SK-N-SH (cell line): ENCODE data around the gene MED14. TPM values are rescaled to one million over a fixed set of nuclear protein-coding genes. Genes with fewer than 3 reads are reported as not detected.

Source experiments
- CTCF ChIA-PET: fragments of 300-600, 350-600 bp; formaldehyde crosslinking; extraction: SDS; loops from one replicate; lab custom pipeline; 2021; lab: Yijun Ruan, JAX
- POLR2A ChIA-PET: fragments of 350-600 bp; sonication (Branson Sonifier 250); formaldehyde crosslinking; extraction: SDS; loops from one replicate; lab custom pipeline; 2020; ENCODE audit warnings: antibody characterized with exemption, inconsistent platforms; lab: Yijun Ruan, JAX
- DNase-seq: peaks from one replicate; pipeline ENCODE4 v3.0.0; 2012
- H2AFZ ChIP-seq: fragments of 200-600 bp; sonication (generic); 2 replicates; pipeline ENCODE4 v1.8.1; 2016; ENCODE audit warnings: antibody characterized with exemption, mild to moderate bottlenecking, low read depth
- H3F3A ChIP-seq: fragments of 200-600 bp; sonication (generic); replicated peaks from 2 replicates; pipeline ENCODE3; 2016; ENCODE audit warnings: antibody characterized with exemption, mild to moderate bottlenecking; ENCODE audit not compliant: insufficient read depth
- H3K27ac ChIP-seq, 2 experiments: fragments of 200-500 bp in 1 of 2; fragments of 200-600 bp in 1 of 2; sonication (Bioruptor generic) in 1 of 2; sonication (generic), shearing (Covaris generic) in 1 of 2; 2 replicates each; pipeline versions ENCODE4 v1.5.1 to v1.6.1; 2014 to 2016; ENCODE audit warnings: low read depth in 2 of 2, inconsistent platforms in 1 of 2, low read length in 1 of 2, mild to moderate bottlenecking in 1 of 2, mixed read lengths in 1 of 2
- H3K27me3 ChIP-seq: fragments of 200-600 bp; sonication (generic), shearing (Covaris generic); 2 replicates; pipeline ENCODE4 v1.6.1; 2016; ENCODE audit warnings: mixed run types; ENCODE audit not compliant: insufficient read depth
- H3K36me3 ChIP-seq, 2 experiments: fragments of 200-500 bp in 1 of 2; fragments of 200-600 bp in 1 of 2; sonication (Bioruptor generic) in 1 of 2; sonication (generic) in 1 of 2; replicated peaks in 1 of 2; 2 replicates each; pipeline versions ENCODE3 to v1.5.1; 2014 to 2016; ENCODE audit warnings: low read length in 1 of 2, mild to moderate bottlenecking in 1 of 2; ENCODE audit not compliant: insufficient read depth in 2 of 2, control insufficient read depth in 1 of 2
- H3K4me1 ChIP-seq, 2 experiments: fragments of 200-500 bp in 1 of 2; fragments of 200-600 bp in 1 of 2; sonication (Bioruptor generic) in 1 of 2; sonication (generic), shearing (Covaris generic) in 1 of 2; 2 replicates each; pipeline versions ENCODE4 v1.5.1 to v1.6.1; 2014 to 2016; ENCODE audit warnings: low read depth in 1 of 2, low read length in 1 of 2, mixed run types in 1 of 2; ENCODE audit not compliant: insufficient read depth in 2 of 2, control insufficient read depth in 1 of 2
- H3K4me2 ChIP-seq: fragments of 200-600 bp; sonication (generic), shearing (Covaris generic); 2 replicates; pipeline ENCODE4 v1.6.1; 2017; ENCODE audit warnings: mixed run types
- H3K4me3 ChIP-seq, 2 experiments: fragments of 200-500 bp in 1 of 2; fragments of 200-600 bp in 1 of 2; sonication (Bioruptor generic) in 1 of 2; sonication (generic), shearing (Covaris generic) in 1 of 2; 2 replicates each; pipeline versions ENCODE4 v1.5.1 to v1.8.1; 2014 to 2016; ENCODE audit warnings: low read depth in 2 of 2, inconsistent platforms in 1 of 2, low read length in 1 of 2, mild to moderate bottlenecking in 1 of 2, mixed read lengths in 1 of 2, moderate library complexity in 1 of 2
- H3K79me2 ChIP-seq: fragments of 200-600 bp; sonication (generic); 2 replicates; pipeline ENCODE4 v1.8.1; 2017; ENCODE audit warnings: mild to moderate bottlenecking; ENCODE audit not compliant: insufficient read depth
- H3K9ac ChIP-seq: fragments of 200-600 bp; sonication (generic); 2 replicates; pipeline ENCODE4 v1.6.1; 2017; ENCODE audit warnings: mixed run types
- H3K9me2 ChIP-seq: fragments of 200-600 bp; sonication (generic); 2 replicates; pipeline ENCODE4 v1.6.1; 2017; ENCODE audit warnings: mixed run types
- H3K9me3 ChIP-seq: fragments of 200-600 bp; sonication (generic); 2 replicates; pipeline ENCODE4 v1.6.1; 2017; ENCODE audit warnings: mixed run types, mild to moderate bottlenecking, moderate library complexity
- H4K20me1 ChIP-seq: fragments of 200-600 bp; sonication (generic); 2 replicates; pipeline ENCODE4 v1.6.1; 2017; ENCODE audit warnings: mild to moderate bottlenecking, mixed run types; ENCODE audit not compliant: insufficient read depth
- ELF1 ChIP-seq: IDR thresholded peaks from 2 replicates; pipeline ENCODE4 v1.4.0; 2012
- EP300 ChIP-seq, 2 experiments: IDR thresholded peaks; 2 replicates each; pipeline versions ENCODE4 v1.4.0 to v1.6.1; 2012; ENCODE audit warnings: borderline replicate concordance in 1 of 2, low read depth in 1 of 2, low read length in 1 of 2
- IRF3 ChIP-seq: fragments of 150-350 bp; IDR thresholded peaks from 2 replicates; pipeline ENCODE4 v1.6.1; 2016; ENCODE audit warnings: mild to moderate bottlenecking, low read depth, low read length
- JUND ChIP-seq: IDR thresholded peaks from 2 replicates; pipeline ENCODE4 v1.4.0; 2012
- MEF2A ChIP-seq: IDR thresholded peaks from 2 replicates; pipeline ENCODE4 v1.4.0; 2012; ENCODE audit warnings: low read depth, borderline replicate concordance
- MXI1 ChIP-seq: IDR thresholded peaks from 2 replicates; pipeline ENCODE4 v1.6.1; 2012; ENCODE audit warnings: mild to moderate bottlenecking, low read depth, low read length, improper control_type of control experiment
- NFIC ChIP-seq: IDR thresholded peaks from 2 replicates; pipeline ENCODE4 v1.4.0; 2012; ENCODE audit warnings: borderline replicate concordance
- TCF12 ChIP-seq: IDR thresholded peaks from 2 replicates; pipeline ENCODE4 v1.4.0; 2012
- USF2 ChIP-seq: fragments of 150-350 bp; IDR thresholded peaks from 2 replicates; pipeline ENCODE4 v1.6.1; 2017; ENCODE audit warnings: antibody characterized with exemption, low read length, low read depth, borderline replicate concordance
- WGBS: methylation state at CpG from one replicate; pipeline ENCODE4 v1.1.6; 2017; ENCODE audit warnings: low lambda C conversion rate; 5-methylcytosine and 5-hydroxymethylcytosine counted together
- polyA plus RNA-seq, 3 experiments: library from polyadenylated mRNA; depleted of rRNA; stranded (reverse); fragments of >200 nt; gene quantifications; 2 replicates each; pipeline ENCODE4 v1.2.3, GENCODE V29; 2012
- TF ChIP-seq, protein P1 (sequence below): IDR thresholded peaks from 2 replicates; pipeline ENCODE4 v1.6.1; 2012; ENCODE audit warnings: mild to moderate bottlenecking, low read depth, low read length, moderate library complexity
- TF ChIP-seq, protein P2 (sequence below): IDR thresholded peaks from 2 replicates; pipeline ENCODE4 v1.4.0; 2012; ENCODE audit warnings: low read depth
- TF ChIP-seq, protein P3 (sequence below): fragments of 200-600 bp; sonication (generic); IDR thresholded peaks from 2 replicates; pipeline ENCODE4 v1.6.1; 2017; ENCODE audit warnings: antibody characterized with exemption, mild to moderate bottlenecking, moderate library complexity
- TF ChIP-seq, protein P4 (sequence below): IDR thresholded peaks from 2 replicates; pipeline ENCODE4 v1.4.0; 2012; ENCODE audit warnings: low read depth, borderline replicate concordance

Gene MED14
- polyA plus RNA-seq, 1 of the 3 experiments (the other 2 are of a cell fraction) = 24.5 TPM

DNA sequence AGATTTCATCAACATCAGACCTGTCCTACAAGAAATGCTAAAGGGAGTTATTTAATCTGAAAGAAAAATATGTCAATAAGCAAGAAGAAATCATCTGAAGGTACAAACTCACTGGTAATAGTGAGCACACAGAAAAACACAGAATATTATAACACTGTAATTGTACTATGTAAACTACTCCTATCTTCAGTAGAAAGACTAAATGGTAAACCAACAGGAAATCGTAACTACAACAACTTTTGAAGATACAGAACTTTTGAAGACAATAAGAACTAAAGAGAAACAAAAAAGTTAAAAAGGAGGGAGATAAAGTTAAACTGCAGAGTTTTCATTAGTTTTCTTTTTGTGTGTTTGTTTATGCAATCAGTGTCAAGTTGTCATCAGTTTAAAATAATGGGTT is 12.4 kb downstream of the MED14 start:
- no peak overlapping the region for H3K9ac ChIP-seq
- 93% methylated on average over 1 of the region's 1 CpG for WGBS
- no peaks in the 10 kb centered on the region for H3K9me2 ChIP-seq
- H3K9me3 ChIP-seq = no peaks in the 10 kb centered on the region
- no peak for DNase-seq
- peaks cover 57% of the 10 kb centered on the region for H3K79me2 ChIP-seq
- H3K4me3 ChIP-seq = no peak overlapping the region
- H3K4me1 ChIP-seq = peaks cover 0 to 5% of the 10 kb centered on the region in 2 experiments; a peak in 1 of 4 replicates
- H3K36me3 ChIP-seq = peaks cover 15 to 19% of the 10 kb centered on the region in 2 experiments
- ChIA-PET POLR2A (no interaction called here), CTCF (no interaction called here)
- TF ChIP-seq IRF3 (no peak), MXI1 (no peak), EP300 (IDR thresholded peaks at IDR 0.05; ENCODE audit: borderline replicate concordance in 1 of 2, low read depth in 1 of 2, low read length in 1 of 2) (no peak), JUND (no peak), TCF12 (no peak), ELF1 (no peak), NFIC (no peak), USF2 (no peak), MEF2A (no peak)
- TF ChIP-seq, protein P1, sequence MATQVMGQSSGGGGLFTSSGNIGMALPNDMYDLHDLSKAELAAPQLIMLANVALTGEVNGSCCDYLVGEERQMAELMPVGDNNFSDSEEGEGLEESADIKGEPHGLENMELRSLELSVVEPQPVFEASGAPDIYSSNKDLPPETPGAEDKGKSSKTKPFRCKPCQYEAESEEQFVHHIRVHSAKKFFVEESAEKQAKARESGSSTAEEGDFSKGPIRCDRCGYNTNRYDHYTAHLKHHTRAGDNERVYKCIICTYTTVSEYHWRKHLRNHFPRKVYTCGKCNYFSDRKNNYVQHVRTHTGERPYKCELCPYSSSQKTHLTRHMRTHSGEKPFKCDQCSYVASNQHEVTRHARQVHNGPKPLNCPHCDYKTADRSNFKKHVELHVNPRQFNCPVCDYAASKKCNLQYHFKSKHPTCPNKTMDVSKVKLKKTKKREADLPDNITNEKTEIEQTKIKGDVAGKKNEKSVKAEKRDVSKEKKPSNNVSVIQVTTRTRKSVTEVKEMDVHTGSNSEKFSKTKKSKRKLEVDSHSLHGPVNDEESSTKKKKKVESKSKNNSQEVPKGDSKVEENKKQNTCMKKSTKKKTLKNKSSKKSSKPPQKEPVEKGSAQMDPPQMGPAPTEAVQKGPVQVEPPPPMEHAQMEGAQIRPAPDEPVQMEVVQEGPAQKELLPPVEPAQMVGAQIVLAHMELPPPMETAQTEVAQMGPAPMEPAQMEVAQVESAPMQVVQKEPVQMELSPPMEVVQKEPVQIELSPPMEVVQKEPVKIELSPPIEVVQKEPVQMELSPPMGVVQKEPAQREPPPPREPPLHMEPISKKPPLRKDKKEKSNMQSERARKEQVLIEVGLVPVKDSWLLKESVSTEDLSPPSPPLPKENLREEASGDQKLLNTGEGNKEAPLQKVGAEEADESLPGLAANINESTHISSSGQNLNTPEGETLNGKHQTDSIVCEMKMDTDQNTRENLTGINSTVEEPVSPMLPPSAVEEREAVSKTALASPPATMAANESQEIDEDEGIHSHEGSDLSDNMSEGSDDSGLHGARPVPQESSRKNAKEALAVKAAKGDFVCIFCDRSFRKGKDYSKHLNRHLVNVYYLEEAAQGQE = no peak
- TF ChIP-seq, protein P2, sequence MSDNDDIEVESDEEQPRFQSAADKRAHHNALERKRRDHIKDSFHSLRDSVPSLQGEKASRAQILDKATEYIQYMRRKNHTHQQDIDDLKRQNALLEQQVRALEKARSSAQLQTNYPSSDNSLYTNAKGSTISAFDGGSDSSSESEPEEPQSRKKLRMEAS = no peak
- TF ChIP-seq, protein P3, sequence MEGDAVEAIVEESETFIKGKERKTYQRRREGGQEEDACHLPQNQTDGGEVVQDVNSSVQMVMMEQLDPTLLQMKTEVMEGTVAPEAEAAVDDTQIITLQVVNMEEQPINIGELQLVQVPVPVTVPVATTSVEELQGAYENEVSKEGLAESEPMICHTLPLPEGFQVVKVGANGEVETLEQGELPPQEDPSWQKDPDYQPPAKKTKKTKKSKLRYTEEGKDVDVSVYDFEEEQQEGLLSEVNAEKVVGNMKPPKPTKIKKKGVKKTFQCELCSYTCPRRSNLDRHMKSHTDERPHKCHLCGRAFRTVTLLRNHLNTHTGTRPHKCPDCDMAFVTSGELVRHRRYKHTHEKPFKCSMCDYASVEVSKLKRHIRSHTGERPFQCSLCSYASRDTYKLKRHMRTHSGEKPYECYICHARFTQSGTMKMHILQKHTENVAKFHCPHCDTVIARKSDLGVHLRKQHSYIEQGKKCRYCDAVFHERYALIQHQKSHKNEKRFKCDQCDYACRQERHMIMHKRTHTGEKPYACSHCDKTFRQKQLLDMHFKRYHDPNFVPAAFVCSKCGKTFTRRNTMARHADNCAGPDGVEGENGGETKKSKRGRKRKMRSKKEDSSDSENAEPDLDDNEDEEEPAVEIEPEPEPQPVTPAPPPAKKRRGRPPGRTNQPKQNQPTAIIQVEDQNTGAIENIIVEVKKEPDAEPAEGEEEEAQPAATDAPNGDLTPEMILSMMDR = no peak
- TF ChIP-seq, protein P4, sequence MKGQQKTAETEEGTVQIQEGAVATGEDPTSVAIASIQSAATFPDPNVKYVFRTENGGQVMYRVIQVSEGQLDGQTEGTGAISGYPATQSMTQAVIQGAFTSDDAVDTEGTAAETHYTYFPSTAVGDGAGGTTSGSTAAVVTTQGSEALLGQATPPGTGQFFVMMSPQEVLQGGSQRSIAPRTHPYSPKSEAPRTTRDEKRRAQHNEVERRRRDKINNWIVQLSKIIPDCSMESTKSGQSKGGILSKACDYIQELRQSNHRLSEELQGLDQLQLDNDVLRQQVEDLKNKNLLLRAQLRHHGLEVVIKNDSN = no peak
- peaks cover 11% of the 10 kb centered on the region for H3F3A ChIP-seq
- H3K27ac ChIP-seq = no peak overlapping the region
- H3K4me2 ChIP-seq = no peak overlapping the region
- no peaks in the 10 kb centered on the region for H3K27me3 ChIP-seq
- peaks cover 3% of the 10 kb centered on the region for H4K20me1 ChIP-seq
- H2AFZ ChIP-seq = no peak overlapping the region
